Ovary (tissue), 3 donors: Measurements from ENCODE around the gene CFAP251.

Source experiments
- CTCF ChIP-seq, 3 donors: fragments of 450-650 bp in 2 of 3; fragments of 200-600 bp in 1 of 3; IDR thresholded peaks; one replicate each; pipeline versions ENCODE4 v1.5.1 to v1.8.0; 2016 to 2022; ENCODE audit warnings: antibody characterized with exemption in 3 of 3, mild to moderate bottlenecking in 1 of 3
- POLR2A ChIP-seq: fragments of 450-650 bp; IDR thresholded peaks from one replicate; pipeline ENCODE4 v1.6.1; 2017; ENCODE audit warnings: antibody characterized with exemption, mild to moderate bottlenecking, moderate library complexity
- donor health status: DM: no; HTN: no; CAD: no.

GRCh38 chr12:122024132-122024785, 105.9 kb downstream of the CFAP251 start:
- TF ChIP-seq CTCF (IDR thresholded peaks at IDR 0.05) (no peak), POLR2A (no peak)
